Measurements from ENCODE around the gene KLK2. TPM values are rescaled to one million over a fixed set of nuclear protein-coding genes. Genes with fewer than 3 reads are reported as not detected.

KLK2 gene
- total and polyA plus RNA-seq, 3 experiments from 2014 or later = not detected

DNA sequence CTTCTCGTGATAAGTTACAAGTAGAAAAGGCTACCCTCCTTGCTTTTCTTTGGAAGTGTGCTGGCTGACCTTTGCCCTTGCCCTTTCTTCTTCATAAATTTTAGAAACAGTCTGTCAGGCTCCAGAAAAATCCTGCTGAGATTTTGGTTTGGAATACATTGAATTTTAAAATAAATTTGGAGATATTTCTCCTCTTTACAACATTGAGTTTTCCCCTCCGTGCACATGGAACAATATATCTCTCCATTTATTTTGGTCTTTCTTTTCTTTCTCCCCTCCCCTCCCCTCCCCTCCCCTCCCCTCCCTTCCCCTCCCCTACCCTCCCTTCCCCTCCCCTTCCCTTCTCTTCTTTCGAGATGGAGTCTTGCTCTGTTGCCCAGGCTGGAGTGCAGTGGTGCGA is 29.4 kb downstream of the KLK2 start:
- Mint-ChIP-seq H3K4me3 (no peak overlapping the region), H3K36me3 (no peaks in the 10 kb centered on the region), H3K27me3 (peaks cover 12 to 40% of the 10 kb centered on the region in 2 donors), H3K9me3 (no peaks in the 10 kb centered on the region), H3K27ac (no peak overlapping the region), H3K4me1 (no peaks in the 10 kb centered on the region)
- CTCF ChIA-PET = no interaction called here
- Histone ChIP-seq H3K9me3 (ENCODE audit: low read length) (no peaks in the 10 kb centered on the region), H3K36me3 (ENCODE audit: insufficient read depth, low read length) (no peaks in the 10 kb centered on the region), H3K4me3 (ENCODE audit: low read length) (no peak overlapping the region), H3K27me3 (ENCODE audit: insufficient read depth, low read length, poor library complexity, severe bottlenecking) (no peaks in the 10 kb centered on the region), H3K4me1 (ENCODE audit: insufficient read depth, low read length) (no peaks in the 10 kb centered on the region), H3K27ac (ENCODE audit: low read depth, low read length) (no peak overlapping the region)
- DNase-seq = no peak
- POLR2A ChIA-PET = no interaction called here

DNA sequence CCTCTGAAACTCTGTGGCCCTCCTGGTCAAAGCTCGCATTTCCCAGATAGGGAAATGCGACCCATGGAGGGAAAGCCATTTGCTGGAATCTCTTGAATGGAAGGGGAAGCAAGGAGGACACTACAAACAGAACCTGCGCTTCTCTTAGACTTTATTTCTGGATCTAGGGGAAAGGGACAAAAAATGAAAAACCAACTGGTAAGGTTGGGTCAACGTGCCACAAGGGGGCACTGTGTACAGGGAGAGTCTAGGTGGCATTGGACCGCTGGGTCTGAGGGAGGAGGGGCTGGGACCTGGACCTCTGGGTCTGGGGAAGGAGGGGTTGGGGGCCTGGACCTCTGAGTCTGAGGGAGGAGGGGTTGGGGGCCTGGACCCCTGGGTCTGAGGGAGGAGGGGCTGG is 33.0 kb downstream of the KLK2 start:
- Mint-ChIP-seq H3K9me3 (peaks cover 0 to 4% (median 0%) of the 10 kb centered on the region in 5 donors), H3K4me3 (no peak overlapping the region), H3K36me3 (no peaks in the 10 kb centered on the region), H3K27ac (no peak overlapping the region), H3K4me1 (peaks cover 6 to 12% (median 8%) of the 10 kb centered on the region in 3 donors), H3K27me3 (peaks cover 35 to 65% of the 10 kb centered on the region in 2 donors)
- H3K36me3 ChIP-seq (ENCODE audit: insufficient read depth, low read length) = no peaks in the 10 kb centered on the region
- no peaks in the 10 kb centered on the region for H3K4me1 ChIP-seq (ENCODE audit: insufficient read depth, low read length)
- H3K9me3 ChIP-seq (ENCODE audit: low read length) = no peaks in the 10 kb centered on the region
- H3K27ac ChIP-seq (ENCODE audit: low read depth, low read length) = no peak overlapping the region
- no peak overlapping the region for H3K4me3 ChIP-seq (ENCODE audit: low read length)
- DNase-seq = peak in 2 of 5 donors; percentile 4 to 6
- ChIA-PET CTCF (interaction anchor here (1.3 kb wide), 1 partner anchor 16 kb away, joined by 4 read pairs; no protein-coding TSS in a partner anchor), POLR2A (no interaction called here)
- H3K27me3 ChIP-seq (ENCODE audit: insufficient read depth, low read length, poor library complexity, severe bottlenecking) = peaks cover 7% of the 10 kb centered on the region

DNA sequence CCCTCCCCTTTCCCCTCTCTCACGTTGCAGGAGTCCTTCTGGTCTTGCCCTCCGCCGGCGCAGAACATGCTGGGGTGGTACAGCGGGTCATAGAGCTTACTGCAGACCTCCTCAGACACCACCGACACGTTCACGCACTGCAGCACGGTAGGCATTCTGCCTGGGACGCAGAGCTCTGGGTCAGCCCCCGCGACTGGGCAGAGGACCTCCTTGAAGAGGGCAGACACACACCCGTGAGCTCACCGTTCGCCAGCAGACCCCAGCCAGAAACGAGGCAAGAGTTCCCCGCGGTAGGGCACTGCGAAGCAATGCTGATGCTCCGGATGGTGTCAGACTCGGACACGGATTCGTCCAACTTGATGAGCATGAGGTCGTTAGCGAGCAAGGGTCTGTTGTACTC is 35.1 kb downstream of the KLK2 start:
- H3K9me3 ChIP-seq (ENCODE audit: low read length) = no peaks in the 10 kb centered on the region
- Mint-ChIP-seq H3K27me3 (peaks cover 41 to 60% of the 10 kb centered on the region in 2 donors), H3K4me1 (peaks cover 6 to 12% (median 8%) of the 10 kb centered on the region in 3 donors)

DNA sequence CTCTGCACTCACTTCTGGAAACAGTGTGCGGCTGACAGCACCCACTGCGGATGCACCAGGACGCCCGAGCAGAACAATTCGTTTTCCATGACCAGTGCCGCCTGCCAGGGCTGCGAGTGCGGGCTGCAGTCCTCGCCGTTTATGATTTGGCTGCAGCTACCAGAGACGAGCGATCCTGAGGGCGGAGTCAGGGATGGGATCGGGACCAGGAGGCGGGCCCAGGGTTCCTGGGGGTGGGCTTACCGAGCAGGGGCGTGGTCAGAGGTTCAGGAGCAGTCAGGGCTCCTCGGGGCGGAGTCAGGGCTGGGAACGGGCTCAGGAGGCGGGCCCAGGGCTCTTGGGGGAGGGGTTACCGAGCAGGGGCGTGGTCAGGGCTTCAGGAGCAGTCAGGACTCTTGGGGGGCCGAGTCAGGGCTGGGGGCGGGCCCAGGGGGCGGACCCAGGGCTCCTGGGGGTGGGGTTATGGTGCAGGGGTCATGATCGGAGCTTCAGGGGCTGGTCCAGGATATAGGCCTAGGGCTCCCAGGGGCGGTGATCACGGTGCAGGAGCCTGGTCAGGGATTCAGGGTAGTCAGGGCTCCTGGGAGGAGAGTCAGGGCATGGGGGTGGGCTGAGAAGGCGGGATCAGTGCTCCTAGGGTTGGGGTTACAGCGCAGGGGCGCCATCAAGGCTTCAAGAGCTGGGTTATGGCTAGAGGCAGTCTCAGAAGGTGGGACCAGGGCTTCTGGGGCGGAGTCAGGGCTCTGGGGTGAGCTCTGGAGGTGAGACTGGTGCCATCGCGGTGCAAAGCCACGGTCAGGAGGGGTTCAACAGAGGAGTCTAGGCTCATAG is 36.2 kb downstream of the KLK2 start:
- no peak for DNase-seq
- ChIA-PET POLR2A (no interaction called here), CTCF (no interaction called here)
- no peaks in the 10 kb centered on the region for H3K4me1 ChIP-seq (ENCODE audit: insufficient read depth, low read length)
- peaks cover 13% of the 10 kb centered on the region for H3K27me3 ChIP-seq (ENCODE audit: insufficient read depth, low read length, poor library complexity, severe bottlenecking)
- no peak overlapping the region for H3K27ac Mint-ChIP-seq
- no peak overlapping the region for H3K27ac ChIP-seq (ENCODE audit: low read depth, low read length)
- no peak overlapping the region for H3K4me3 ChIP-seq (ENCODE audit: low read length)
- H3K4me1 Mint-ChIP-seq = peaks cover 6 to 12% (median 8%) of the 10 kb centered on the region in 3 donors
- H3K36me3 Mint-ChIP-seq = no peaks in the 10 kb centered on the region
- H3K9me3 ChIP-seq (ENCODE audit: low read length) = no peaks in the 10 kb centered on the region
- peaks cover 41 to 57% of the 10 kb centered on the region in 2 donors for H3K27me3 Mint-ChIP-seq
- no peaks in the 10 kb centered on the region for H3K36me3 ChIP-seq (ENCODE audit: insufficient read depth, low read length)
- peaks cover 0 to 4% (median 0%) of the 10 kb centered on the region in 5 donors for H3K9me3 Mint-ChIP-seq
- peak overlapping the region in 2 of 7 donors; percentile 28 to 37 for H3K4me3 Mint-ChIP-seq

More for the DNA sequence above, 35.1 kb downstream of the KLK2 start:
- H3K27me3 ChIP-seq (ENCODE audit: insufficient read depth, low read length, poor library complexity, severe bottlenecking) = peaks cover 13% of the 10 kb centered on the region
- ChIA-PET CTCF (interaction anchor here (1.3 kb wide), 1 partner anchor 14 kb away, joined by 3 read pairs; no protein-coding TSS in a partner anchor), POLR2A (no interaction called here)
- peaks cover 0 to 4% (median 0%) of the 10 kb centered on the region in 5 donors for H3K9me3 Mint-ChIP-seq
- peak overlapping the region in 1 of 7 donors; percentile 44 for H3K4me3 Mint-ChIP-seq
- no peak overlapping the region for H3K27ac ChIP-seq (ENCODE audit: low read depth, low read length)
- H3K27ac Mint-ChIP-seq = no peak overlapping the region
- no peaks in the 10 kb centered on the region for H3K36me3 Mint-ChIP-seq
- no peaks in the 10 kb centered on the region for H3K4me1 ChIP-seq (ENCODE audit: insufficient read depth, low read length)
- no peak for DNase-seq
- H3K36me3 ChIP-seq (ENCODE audit: insufficient read depth, low read length) = no peaks in the 10 kb centered on the region
- H3K4me3 ChIP-seq (ENCODE audit: low read length) = no peak overlapping the region

DNA sequence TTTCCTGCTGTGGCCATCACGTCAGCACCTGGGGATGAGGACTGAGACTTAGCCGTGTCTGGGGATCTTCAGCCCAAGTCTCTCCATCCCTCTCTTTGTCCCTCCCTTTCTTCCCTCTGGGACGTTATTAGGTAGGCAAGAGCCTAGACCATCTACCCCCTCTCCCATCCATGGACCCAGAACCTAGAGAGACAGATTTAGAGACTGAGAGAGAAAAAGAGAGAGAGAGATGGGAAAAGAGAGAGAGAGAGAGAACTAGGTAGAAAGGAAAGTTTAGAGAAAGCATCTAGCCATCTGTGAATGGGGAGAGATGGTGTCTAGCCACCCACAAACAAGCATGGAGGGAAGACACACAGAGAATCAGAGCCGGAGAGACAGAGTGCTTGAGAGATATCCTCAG is 37.5 kb downstream of the KLK2 start:
- no peak overlapping the region for H3K4me3 Mint-ChIP-seq
- DNase-seq = no peak
- ChIA-PET CTCF (no interaction called here), POLR2A (no interaction called here)
- Histone ChIP-seq H3K36me3 (ENCODE audit: insufficient read depth, low read length) (no peaks in the 10 kb centered on the region), H3K4me3 (ENCODE audit: low read length) (no peak overlapping the region), H3K27me3 (ENCODE audit: insufficient read depth, low read length, poor library complexity, severe bottlenecking) (peaks cover 13% of the 10 kb centered on the region), H3K4me1 (ENCODE audit: insufficient read depth, low read length) (no peaks in the 10 kb centered on the region), H3K9me3 (ENCODE audit: low read length) (no peaks in the 10 kb centered on the region), H3K27ac (ENCODE audit: low read depth, low read length) (no peak overlapping the region)
- peaks cover 0 to 4% (median 0%) of the 10 kb centered on the region in 5 donors for H3K9me3 Mint-ChIP-seq
- no peaks in the 10 kb centered on the region for H3K36me3 Mint-ChIP-seq
- no peak overlapping the region for H3K27ac Mint-ChIP-seq
- peaks cover 6 to 12% (median 8%) of the 10 kb centered on the region in 3 donors for H3K4me1 Mint-ChIP-seq
- peaks cover 36 to 50% of the 10 kb centered on the region in 2 donors for H3K27me3 Mint-ChIP-seq

DNA sequence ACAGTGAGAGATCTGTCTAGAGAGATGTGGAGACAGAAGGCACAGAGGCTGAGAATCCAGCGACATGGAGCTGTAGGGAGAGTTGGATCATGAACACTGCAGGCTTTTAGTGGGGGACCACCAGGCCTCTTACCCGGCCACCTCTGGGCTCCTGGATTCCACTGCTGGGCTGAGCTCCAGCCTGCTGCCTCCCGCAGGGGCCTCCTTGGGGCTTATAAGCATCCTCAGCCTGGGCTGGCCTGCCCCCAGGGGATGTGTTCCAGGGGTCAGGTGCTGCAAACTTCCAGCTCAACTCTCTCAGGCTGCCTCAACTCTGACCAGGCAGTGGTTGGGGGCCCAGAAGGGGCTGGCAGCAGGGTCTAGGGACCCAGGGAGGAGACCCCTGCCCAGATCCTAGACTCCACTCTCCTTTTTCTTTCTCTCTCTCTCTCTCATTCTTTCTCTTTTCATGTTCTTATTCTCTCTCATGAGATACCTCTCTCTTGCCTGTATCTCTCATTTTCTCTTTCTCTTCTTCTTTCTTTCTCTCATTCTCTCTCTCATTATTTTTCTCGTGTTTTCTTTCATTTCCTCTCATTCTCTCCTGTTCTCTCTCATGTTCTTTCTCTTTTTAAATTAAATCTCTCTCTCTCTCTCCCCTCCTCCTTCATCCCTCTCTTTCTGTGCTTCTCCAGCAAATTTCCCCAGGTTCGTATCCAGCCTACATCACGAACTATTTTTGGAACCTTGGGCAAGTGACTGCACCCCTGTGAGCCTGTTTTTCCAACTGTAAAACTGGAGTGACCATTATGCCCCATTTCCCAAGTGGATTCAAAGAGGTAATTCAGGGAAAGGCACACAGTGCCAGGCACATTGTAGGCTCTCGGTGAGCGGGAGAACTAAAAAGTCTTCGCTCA is 38.2 kb downstream of the KLK2 start, which contains the start of gene KLK4:
Gene KLK4, minus strand, starts transcription at position 190 of the 896 bp plus-strand sequence. CDS start 657 bp downstream, outside the sequence.
- Histone ChIP-seq H3K27me3 (ENCODE audit: insufficient read depth, low read length, poor library complexity, severe bottlenecking) (peaks cover 13% of the 10 kb centered on the region), H3K9me3 (ENCODE audit: low read length) (no peaks in the 10 kb centered on the region), H3K27ac (ENCODE audit: low read depth, low read length) (no peak within 1 kb of the TSS), H3K4me3 (ENCODE audit: low read length) (no peak within 1 kb of the TSS), H3K4me1 (ENCODE audit: insufficient read depth, low read length) (no peaks in the 10 kb centered on the region), H3K36me3 (ENCODE audit: insufficient read depth, low read length) (no peaks in the 10 kb centered on the region)
- H3K27ac Mint-ChIP-seq = no peak within 1 kb of the TSS
- no peak for DNase-seq
- H3K4me3 Mint-ChIP-seq = no peak within 1 kb of the TSS
- H3K36me3 Mint-ChIP-seq = no peaks in the 10 kb centered on the region
- POLR2A ChIA-PET = no interaction called here
- CTCF ChIA-PET = no interaction called here
- H3K27me3 Mint-ChIP-seq = peaks cover 40 to 48% of the 10 kb centered on the region in 2 donors
- H3K4me1 Mint-ChIP-seq = peaks cover 6 to 12% (median 8%) of the 10 kb centered on the region in 3 donors
- H3K9me3 Mint-ChIP-seq = peaks cover 0 to 4% (median 0%) of the 10 kb centered on the region in 5 donors

DNA sequence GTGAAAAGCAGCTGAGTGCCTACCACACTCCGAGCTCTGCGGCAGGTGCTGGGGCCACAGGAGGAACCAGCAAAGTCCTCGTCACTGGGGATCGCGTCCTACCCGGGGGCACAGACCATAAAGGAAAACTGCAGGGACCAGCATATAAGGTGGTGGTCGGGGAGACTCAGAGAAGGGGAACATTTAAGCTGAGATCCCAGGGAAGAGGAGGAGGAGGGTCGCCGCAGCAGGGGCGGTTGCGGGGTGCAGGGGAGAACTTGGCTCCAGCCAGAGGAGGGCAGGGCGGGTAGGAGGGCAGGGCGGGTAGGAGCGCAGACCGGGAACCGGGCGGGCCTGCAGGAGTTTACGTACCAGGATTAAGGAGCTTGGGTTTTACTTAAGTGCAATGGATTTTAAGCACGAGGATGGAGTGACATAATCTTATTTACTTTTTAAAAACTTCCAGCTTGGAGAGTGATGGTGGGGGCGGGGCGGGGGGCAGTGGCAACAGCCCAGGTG is 38.9 kb downstream of the KLK2 start:
- no peak for DNase-seq
- no peaks in the 10 kb centered on the region for H3K36me3 ChIP-seq (ENCODE audit: insufficient read depth, low read length)
- no peak overlapping the region for H3K27ac ChIP-seq (ENCODE audit: low read depth, low read length)
- Mint-ChIP-seq H3K36me3 (no peaks in the 10 kb centered on the region), H3K27me3 (peaks cover 42 to 48% of the 10 kb centered on the region in 2 donors), H3K4me1 (peaks cover 6 to 12% (median 8%) of the 10 kb centered on the region in 3 donors), H3K4me3 (no peak overlapping the region), H3K27ac (no peak overlapping the region), H3K9me3 (peaks cover 0 to 4% (median 0%) of the 10 kb centered on the region in 5 donors)
- no peaks in the 10 kb centered on the region for H3K9me3 ChIP-seq (ENCODE audit: low read length)
- H3K4me3 ChIP-seq (ENCODE audit: low read length) = no peak overlapping the region
- CTCF ChIA-PET = no interaction called here
- no peaks in the 10 kb centered on the region for H3K4me1 ChIP-seq (ENCODE audit: insufficient read depth, low read length)
- peaks cover 13% of the 10 kb centered on the region for H3K27me3 ChIP-seq (ENCODE audit: insufficient read depth, low read length, poor library complexity, severe bottlenecking)
- POLR2A ChIA-PET = no interaction called here
